ENCODE measurements around the gene NEXMIF.
"Not testable (repeated sequence)": the region's sequence is repeated elsewhere in the genome, so short reads cannot be mapped to it uniquely, and the experiment has no call there.

The NEXMIF gene

GRCh38 chrX:74922922-74923543 lies 2.2 kb downstream of the NEXMIF start:
- no peak for TF ChIP-seq CTCF (IDR thresholded peaks at IDR 0.05; ENCODE audit: insufficient read depth, missing control alignments)
- FAIRE-seq (no peak), DNase-seq (ENCODE audit: insufficient read length, low spot score) (no peak)

DNA sequence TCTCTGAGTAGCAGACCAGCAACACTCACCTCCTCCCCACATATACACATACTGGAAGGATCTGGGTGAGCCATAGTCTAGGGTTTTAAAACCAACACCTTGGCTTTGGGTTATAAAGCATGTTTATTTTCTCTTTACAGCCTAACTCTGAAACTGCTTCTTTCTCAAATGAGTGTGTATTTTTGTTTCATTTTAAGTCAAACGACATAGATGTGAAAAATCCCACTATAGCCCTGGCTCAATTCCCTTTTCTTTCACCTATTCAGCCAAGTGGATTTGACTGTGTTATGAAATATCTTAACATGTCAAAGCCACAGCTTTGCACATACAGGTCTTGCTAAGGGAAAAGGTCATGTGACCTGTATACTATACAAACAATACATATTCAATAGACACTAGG lies 13.8 kb downstream of the NEXMIF start:
- FAIRE-seq: no peak
- DNase-seq (ENCODE audit: insufficient read length, low spot score): no peak
- no peak for TF ChIP-seq CTCF (IDR thresholded peaks at IDR 0.05; ENCODE audit: insufficient read depth, missing control alignments)

- no peak for TF ChIP-seq CTCF (IDR thresholded peaks at IDR 0.05; ENCODE audit: insufficient read depth, missing control alignments)
- no peak for DNase-seq (ENCODE audit: insufficient read length, low spot score)
- no peak for FAIRE-seq
These were observed 18.8 kb downstream of the NEXMIF start for GRCh38 chrX:74906417-74906816.

GRCh38 chrX:74902806-74903205 lies 22.4 kb downstream of the NEXMIF start:
- TF ChIP-seq CTCF (IDR thresholded peaks at IDR 0.05; ENCODE audit: insufficient read depth, missing control alignments): no peak
- no peak for FAIRE-seq
- DNase-seq (ENCODE audit: insufficient read length, low spot score): no peak

DNA sequence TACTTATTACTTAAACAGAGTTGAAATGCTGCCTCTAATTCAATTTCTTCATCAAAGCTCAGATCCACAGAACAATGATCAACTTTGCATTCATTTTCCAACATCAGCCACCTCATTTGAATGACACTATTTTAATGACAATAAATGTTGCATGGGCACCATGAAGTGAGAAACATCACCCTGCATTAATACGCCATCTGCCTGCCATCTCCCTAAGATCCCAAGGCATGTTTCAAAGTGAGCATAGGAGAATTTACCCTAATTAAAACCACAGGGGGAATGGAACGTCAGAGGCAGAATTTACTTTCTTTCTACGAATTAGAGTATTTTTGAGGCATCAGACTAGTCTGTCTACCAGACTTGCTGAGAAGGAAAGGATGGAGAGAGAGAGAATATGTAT lies 32.7 kb downstream of the NEXMIF start:
- no peak for TF ChIP-seq CTCF (IDR thresholded peaks at IDR 0.05; ENCODE audit: insufficient read depth, missing control alignments)
- DNase-seq (ENCODE audit: insufficient read length, low spot score) (no peak), FAIRE-seq (no peak)

DNA sequence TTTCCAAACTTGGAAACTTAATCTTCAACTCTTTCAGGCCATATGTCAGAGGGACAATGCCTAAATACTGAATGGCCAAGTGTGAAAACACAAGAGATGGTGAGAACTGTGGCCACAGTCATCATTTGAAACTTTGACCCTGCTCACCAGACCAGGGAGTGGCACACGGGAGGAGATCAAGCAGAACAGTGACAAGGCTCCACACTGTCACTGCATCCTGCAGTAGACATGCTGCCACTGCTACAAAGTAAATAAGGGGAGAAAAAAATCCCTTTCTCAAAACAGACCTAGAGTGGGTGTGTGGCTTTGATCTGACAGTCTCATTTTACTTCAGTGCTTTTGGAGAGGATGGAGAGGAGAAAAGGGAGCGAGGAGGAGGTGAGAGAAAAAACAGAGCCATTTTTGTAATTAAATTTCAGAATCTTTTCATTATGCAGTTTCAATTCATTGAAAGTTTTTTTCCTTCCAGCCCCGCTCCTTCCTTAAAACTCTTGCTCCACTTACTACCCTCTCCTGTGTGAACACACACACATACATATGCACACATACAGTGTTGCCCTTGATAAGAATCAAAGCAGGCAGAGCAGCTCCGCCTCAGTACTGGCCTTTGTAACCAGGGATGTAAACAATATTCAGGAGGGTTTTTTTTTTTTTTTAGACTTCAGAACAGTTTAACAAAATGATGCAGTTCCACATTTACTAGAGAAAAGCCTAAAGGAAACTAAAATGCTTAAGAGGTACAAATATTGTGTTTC lies 34.4 kb downstream of the NEXMIF start:
- no peak for TF ChIP-seq CTCF (IDR thresholded peaks at IDR 0.05; ENCODE audit: insufficient read depth, missing control alignments)
- FAIRE-seq (no peak), DNase-seq (ENCODE audit: insufficient read length, low spot score) (no peak)

DNA sequence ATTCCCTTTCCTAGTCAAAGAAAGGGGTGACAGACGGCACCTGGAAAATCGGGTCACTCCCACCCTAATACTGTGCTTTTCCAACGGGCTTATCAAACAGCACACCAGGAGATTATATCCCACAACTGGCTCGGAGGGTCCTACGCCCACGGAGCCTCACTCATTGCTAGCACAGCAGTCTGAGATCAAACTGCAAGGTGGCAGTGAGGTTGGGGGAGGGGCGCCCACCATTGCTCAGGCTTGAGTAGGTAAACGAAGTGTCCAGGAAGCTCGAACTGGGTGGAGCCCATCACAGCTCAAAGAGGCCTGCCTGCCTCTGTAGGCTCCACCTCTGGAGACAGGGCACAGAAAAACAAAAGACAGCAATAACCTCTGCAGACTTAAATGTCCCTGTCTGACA lies 42.9 kb downstream of the NEXMIF start:
- not testable (repeated sequence) for FAIRE-seq; DNase-seq (ENCODE audit: insufficient read length, low spot score)
